Measurements from ENCODE around the gene MARK4.

- TF ChIP-seq POLR2A (IDR thresholded peaks at IDR 0.05) (no peak), CTCF (IDR thresholded peaks at IDR 0.05) (no peak)
Observed at GRCh38 chr19:45273521-45273855, 22.4 kb downstream of the MARK4 start.

All from lower leg skin (tissue), 3 donors.